ENCODE results near the gene HAP1.
A peak's percentile ranks its signal among the peaks of the same experiment; 100 is the strongest.

The HAP1 gene

GRCh38 chr17:41767324-41768042 is 33.0 kb upstream of the HAP1 start:
- FAIRE-seq (no peak), DNase-seq (ENCODE audit: insufficient read length, low spot score) (no peak)

- FAIRE-seq, result no peak
- DNase-seq (ENCODE audit: insufficient read length, low spot score), result no peak
Measured at GRCh38 chr17:41766135-41766534, 31.7 kb upstream of the HAP1 start.

DNA sequence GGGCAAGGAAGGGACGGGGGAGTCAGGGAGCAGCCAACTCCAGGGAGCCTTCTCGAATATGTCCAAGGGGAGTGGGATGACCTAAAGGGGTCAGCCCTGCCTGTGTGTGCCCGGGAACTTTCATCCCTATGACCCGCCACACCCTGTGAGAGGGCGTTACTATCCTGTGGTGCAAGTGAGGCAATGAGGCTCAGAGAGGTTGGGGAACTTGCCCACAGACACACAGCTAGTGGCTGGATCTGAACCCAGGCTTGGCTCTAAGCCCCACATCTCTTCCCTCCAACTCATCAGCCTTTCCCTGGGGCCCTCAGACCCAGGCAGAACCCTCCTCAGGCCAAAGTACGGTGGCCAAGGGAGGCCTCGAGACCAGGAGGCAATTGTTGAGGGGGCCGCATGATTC is 28.9 kb upstream of the HAP1 start:
- no peak for FAIRE-seq
- DNase-seq (ENCODE audit: insufficient read length, low spot score), result no peak

DNA sequence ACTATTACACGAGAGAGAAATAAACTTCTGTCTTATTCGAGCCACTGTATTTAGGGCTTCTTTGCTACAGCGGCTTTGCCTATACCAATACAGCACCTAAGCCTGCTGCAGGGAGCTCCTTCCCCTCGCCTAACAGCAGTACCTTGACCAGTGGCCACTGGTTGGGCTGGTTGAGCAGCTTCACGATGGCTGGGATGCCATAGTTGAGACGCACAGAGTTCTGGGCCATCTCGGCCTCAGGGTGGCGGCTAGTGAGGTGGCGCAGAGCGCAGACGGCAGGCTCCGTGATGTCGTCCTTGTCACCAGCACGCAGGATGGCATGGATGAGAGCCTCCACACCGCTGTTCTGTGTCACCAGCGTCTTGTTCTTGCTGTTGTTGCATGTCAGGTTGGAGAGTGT is 28.4 kb upstream of the HAP1 start:
- no peak for DNase-seq (ENCODE audit: insufficient read length, low spot score)
- no peak for FAIRE-seq

DNA sequence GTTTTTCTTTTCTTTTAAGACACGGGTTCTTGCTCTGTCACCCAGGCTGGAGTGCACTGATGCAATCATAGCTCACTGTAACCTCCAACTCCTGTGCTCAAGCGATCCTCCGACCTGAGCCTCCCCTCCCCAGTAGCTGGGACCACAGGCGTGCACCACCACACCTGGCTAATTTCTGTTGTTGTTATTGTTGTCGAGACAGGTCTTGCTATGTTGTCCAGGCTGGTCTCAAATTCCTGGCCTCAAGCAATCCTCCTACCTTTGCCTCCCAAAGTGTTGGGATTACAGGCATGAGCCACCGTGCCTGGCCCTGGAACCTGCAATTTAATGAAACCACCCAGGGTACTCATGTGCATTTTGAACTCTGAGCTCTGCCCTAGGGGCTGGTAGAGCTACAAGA is 27.9 kb upstream of the HAP1 start:
- DNase-seq (ENCODE audit: insufficient read length, low spot score) (no peak), FAIRE-seq (no peak)

DNA sequence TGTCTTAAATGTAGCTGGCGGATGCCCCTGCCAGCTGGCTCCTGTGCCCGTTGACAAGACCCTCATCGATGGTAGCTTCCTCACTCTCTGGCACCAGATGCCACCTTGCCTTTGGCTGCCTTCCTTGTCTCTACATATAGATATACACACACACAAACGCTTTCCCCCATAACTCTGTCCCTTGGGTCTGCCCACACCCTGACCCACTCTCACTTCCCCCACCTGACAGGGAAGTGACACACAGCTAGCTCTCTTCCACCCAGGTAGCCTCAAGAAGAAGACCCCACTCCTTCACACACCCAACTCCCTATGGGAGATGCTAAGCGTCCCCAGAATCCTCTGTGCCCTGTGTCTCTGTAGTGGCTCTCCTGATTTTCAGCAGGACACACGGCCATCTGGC is 26.4 kb upstream of the HAP1 start:
- DNase-seq (ENCODE audit: insufficient read length, low spot score), result no peak
- FAIRE-seq, result no peak

GRCh38 chr17:41758601-41759000 is 24.2 kb upstream of the HAP1 start:
- no peak for FAIRE-seq
- DNase-seq (ENCODE audit: insufficient read length, low spot score), result no peak

GRCh38 chr17:41754066-41754465 is 19.6 kb upstream of the HAP1 start:
- FAIRE-seq (no peak), DNase-seq (ENCODE audit: insufficient read length, low spot score) (no peak)

- no peak for FAIRE-seq
- DNase-seq (ENCODE audit: insufficient read length, low spot score), result no peak
Measured at GRCh38 chr17:41751288-41751687, 16.8 kb upstream of the HAP1 start.

DNA sequence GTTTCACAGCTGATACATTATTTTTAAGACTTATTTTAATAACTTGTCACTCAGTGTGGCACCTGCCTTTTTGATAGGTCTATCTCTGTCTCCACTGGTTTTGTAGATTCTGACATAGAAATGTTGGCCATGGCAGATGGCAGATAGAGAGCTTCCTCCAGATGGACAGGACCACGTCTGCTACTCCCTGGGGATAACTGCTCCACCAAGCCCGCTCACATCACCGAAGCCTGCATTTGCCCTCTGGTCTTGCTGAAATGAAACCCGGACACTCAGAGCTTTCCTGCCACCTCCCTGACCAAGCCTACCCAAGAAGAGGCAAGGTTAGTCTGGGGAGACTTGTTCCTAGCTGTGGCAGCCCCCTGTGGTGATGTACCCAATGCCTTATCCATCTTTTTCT is 16.4 kb upstream of the HAP1 start:
- DNase-seq (ENCODE audit: insufficient read length, low spot score), result no peak
- no peak for FAIRE-seq

DNA sequence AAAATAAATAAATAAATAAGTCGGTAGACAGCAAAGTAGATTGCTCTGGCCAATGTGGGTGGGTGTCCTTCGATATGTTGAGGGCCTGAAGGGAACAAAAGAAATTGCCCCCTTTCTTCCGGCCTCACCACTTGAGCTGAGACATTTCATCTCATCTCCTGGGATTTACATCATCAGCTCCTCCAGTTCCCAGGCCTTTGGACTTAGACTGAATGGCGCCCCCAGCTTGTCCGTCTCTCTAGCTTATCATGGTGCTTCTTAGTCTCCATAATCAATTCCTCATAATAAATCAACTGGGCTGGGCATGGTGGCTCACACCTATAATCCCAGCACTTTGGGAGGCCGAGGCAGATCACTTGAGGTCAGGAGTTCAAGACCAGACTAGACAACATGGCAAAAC is 13.8 kb upstream of the HAP1 start:
- DNase-seq (ENCODE audit: insufficient read length, low spot score), result no peak
- FAIRE-seq, result no peak

- DNase-seq (ENCODE audit: insufficient read length, low spot score) (no peak), FAIRE-seq (no peak)
Measured at GRCh38 chr17:41741709-41742108, 7.3 kb upstream of the HAP1 start.

DNA sequence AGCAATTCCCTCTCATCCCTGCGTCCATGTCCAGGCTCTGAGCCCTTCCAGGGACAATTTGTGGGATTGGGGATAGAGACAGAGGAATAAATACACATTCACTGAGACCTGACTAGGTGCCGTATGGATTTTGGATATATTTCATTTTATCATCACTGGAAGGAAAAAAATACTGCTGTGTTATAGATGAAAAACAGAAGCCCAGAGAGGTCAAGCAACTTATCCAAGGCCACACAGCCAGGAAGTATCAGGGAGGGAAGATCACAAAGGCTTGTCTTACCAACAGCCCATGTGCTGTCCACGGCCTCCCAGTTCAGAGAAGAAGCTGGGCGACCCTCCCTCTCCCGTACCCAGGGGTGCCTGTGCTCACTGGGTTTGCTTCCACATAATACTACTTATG is 6.1 kb upstream of the HAP1 start:
- DNase-seq (ENCODE audit: insufficient read length, low spot score), result no peak
- no peak for FAIRE-seq

- FAIRE-seq, result no peak
Measured at GRCh38 chr17:41739661-41740352, 5.4 kb upstream of the HAP1 start.

DNA sequence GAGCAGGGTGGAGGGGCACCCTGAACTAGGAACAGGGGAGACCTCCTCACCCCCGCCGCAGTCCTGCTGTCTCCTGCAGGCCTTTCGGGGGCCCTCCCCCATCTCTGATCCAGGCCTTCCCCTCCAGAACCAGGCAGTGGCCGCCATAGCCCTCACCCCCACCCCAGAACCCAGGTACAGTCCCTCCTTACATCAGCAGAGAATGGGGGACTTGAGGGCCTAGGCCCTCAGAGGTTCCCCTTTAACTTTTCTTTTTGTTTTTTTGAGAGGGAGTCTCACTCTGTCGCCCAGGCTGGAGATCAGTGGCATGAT is 4.3 kb upstream of the HAP1 start:
- no peak for FAIRE-seq

More at GRCh38 chr17:41739661-41740352, 5.4 kb upstream of the HAP1 start:
- DNase-seq (ENCODE audit: insufficient read length, low spot score), result no peak

GRCh38 chr17:41738077-41738800 is 3.8 kb upstream of the HAP1 start:
- peak; percentile 98 for DNase-seq (ENCODE audit: insufficient read length, low spot score)
- FAIRE-seq, result peak; percentile 93

More for the DNA sequence above, 4.3 kb upstream of the HAP1 start:
- DNase-seq (ENCODE audit: insufficient read length, low spot score), result no peak

- DNase-seq (ENCODE audit: insufficient read length, low spot score), result no peak
Measured at GRCh38 chr17:41737680-41738023, 3.2 kb upstream of the HAP1 start.

DNA sequence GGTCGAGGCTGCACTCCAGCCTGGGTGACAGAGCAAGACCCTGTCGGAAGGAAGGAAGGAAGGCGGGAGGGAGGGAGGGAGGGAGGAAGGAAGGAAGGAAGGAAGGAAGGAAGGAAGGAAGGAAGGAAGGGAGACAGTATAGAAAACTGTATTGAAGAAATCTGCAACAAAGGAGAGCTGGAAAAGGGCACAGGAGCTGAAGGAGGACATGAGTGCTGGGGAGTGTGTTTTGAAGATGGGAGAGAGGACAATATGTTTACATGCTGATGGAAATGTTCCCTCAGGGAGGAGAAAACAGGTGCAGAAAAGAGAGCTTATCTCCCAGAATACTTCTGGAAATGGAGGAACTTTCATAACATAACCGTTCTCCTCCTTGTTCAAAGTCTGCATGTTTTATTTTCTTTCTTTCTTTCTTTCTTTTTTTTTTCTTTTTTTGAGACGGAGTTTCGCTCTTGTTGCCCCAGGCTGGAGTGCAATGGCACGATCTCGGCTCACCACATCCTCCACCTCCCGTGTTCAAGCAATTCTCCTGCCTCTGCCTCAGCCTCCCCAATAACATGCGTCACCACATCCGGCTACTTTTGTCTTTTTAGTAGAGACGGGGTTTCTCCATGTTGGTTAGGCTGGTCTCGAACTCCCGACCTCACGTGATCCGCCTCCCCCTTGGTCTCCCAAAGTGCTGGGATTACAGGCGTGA is 2.7 kb upstream of the HAP1 start:
- DNase-seq (ENCODE audit: insufficient read length, low spot score) (no peak), FAIRE-seq (no peak)

More at GRCh38 chr17:41737680-41738023, 3.2 kb upstream of the HAP1 start:
- FAIRE-seq, result no peak

- DNase-seq (ENCODE audit: insufficient read length, low spot score) (no peak), FAIRE-seq (no peak)
Measured at GRCh38 chr17:41735744-41736143, 1.3 kb upstream of the HAP1 start.

- no peak for FAIRE-seq
Measured at GRCh38 chr17:41734949-41735313, 488 bp upstream of the HAP1 start.

GRCh38 chr17:41733348-41734138 is 900 bp downstream of the HAP1 start:
- no peak for FAIRE-seq
- DNase-seq (ENCODE audit: insufficient read length, low spot score), result no peak

More at GRCh38 chr17:41734949-41735313, 488 bp upstream of the HAP1 start:
- no peak for DNase-seq (ENCODE audit: insufficient read length, low spot score)

Data from GM19239 (cell line).